Neuronal stem cell (in vitro differentiated cells): ENCODE results near the gene PRR20G.
A peak's percentile ranks its signal among the peaks of the same experiment; 100 is the strongest.

Source experiments
- DNase-seq: peaks from one replicate; pipeline ENCODE4 v3.0.0-alpha.2; 2013; ENCODE audit warnings: low spot score
- H2AFZ ChIP-seq: one replicate; pipeline ENCODE4 v1.6.1; 2013; ENCODE audit warnings: mild to moderate bottlenecking, low read length, inconsistent platforms
- H2AK5ac ChIP-seq: 2 replicates; pipeline ENCODE4 v1.6.1; 2013; ENCODE audit warnings: low read depth, mild to moderate bottlenecking, inconsistent platforms, low read length, moderate library complexity, mixed read lengths
- H2BK120ac ChIP-seq: 2 replicates; pipeline ENCODE4 v1.6.1; 2013; ENCODE audit warnings: low read depth, mild to moderate bottlenecking, inconsistent platforms, low read length, moderate library complexity, mixed read lengths
- H2BK12ac ChIP-seq: one replicate; pipeline ENCODE4 v1.6.1; 2013; ENCODE audit warnings: low read length, inconsistent platforms
- H2BK15ac ChIP-seq: 2 replicates; pipeline ENCODE4 v1.6.1; 2013; ENCODE audit warnings: mild to moderate bottlenecking, low read length, inconsistent platforms, mixed read lengths
- H2BK5ac ChIP-seq: one replicate; pipeline ENCODE4 v1.6.1; 2013; ENCODE audit warnings: inconsistent platforms, mild to moderate bottlenecking, low read length, moderate library complexity
- H3K14ac ChIP-seq: one replicate; pipeline ENCODE4 v1.6.1; 2013; ENCODE audit warnings: low read length, inconsistent platforms
- H3K18ac ChIP-seq: 2 replicates; pipeline ENCODE4 v1.6.1; 2013; ENCODE audit warnings: low read length, inconsistent platforms
- H3K23ac ChIP-seq: 2 replicates; pipeline ENCODE4 v1.6.1; 2013; ENCODE audit warnings: low read depth, mild to moderate bottlenecking, mixed read lengths, low read length, inconsistent platforms; ENCODE audit not compliant: poor library complexity
- H3K27ac ChIP-seq: replicated peaks from 3 replicates; pipeline ENCODE4 v1.5.1; 2013; ENCODE audit warnings: low read length, inconsistent platforms
- H3K27me3 ChIP-seq, 3 experiments: 2 replicates each; pipeline ENCODE4 v1.6.1; 2013; ENCODE audit warnings: low read length in 3 of 3, mild to moderate bottlenecking in 2 of 3, inconsistent platforms in 1 of 3, low read depth in 1 of 3, mixed read lengths in 1 of 3, moderate library complexity in 1 of 3; ENCODE audit not compliant: control insufficient read depth in 3 of 3, insufficient read depth in 3 of 3
- H3K36me3 ChIP-seq, 2 donors: replicated peaks in 1 of 2; 2 replicates each; pipeline ENCODE4 v1.6.1; 2013; ENCODE audit warnings: low read length in 2 of 2; ENCODE audit not compliant: control insufficient read depth in 2 of 2, insufficient read depth in 2 of 2
- H3K4ac ChIP-seq: 2 replicates; pipeline ENCODE4 v1.6.1; 2013; ENCODE audit warnings: inconsistent platforms, mild to moderate bottlenecking, low read length, moderate library complexity
- H3K4me1 ChIP-seq, 2 donors: 1 replicate in 1 of 2; 2 replicates in 1 of 2; pipeline ENCODE4 v1.6.1; 2013; ENCODE audit warnings: low read length in 2 of 2, low read depth in 1 of 2; ENCODE audit not compliant: control insufficient read depth in 2 of 2, insufficient read depth in 1 of 2
- H3K4me2 ChIP-seq: one replicate; pipeline ENCODE4 v1.6.1; 2013; ENCODE audit warnings: mild to moderate bottlenecking, low read length, inconsistent platforms; ENCODE audit not compliant: insufficient read depth, poor library complexity, severe bottlenecking
- H3K4me3 ChIP-seq, 2 donors: 2 replicates each; pipeline ENCODE4 v1.5.1; 2013; ENCODE audit warnings: low read length in 2 of 2, mild to moderate bottlenecking in 2 of 2, inconsistent platforms in 1 of 2, moderate library complexity in 1 of 2
- H3K79me1 ChIP-seq: one replicate; pipeline ENCODE4 v1.6.1; 2013; ENCODE audit warnings: low read depth, mild to moderate bottlenecking, inconsistent platforms, low read length, moderate library complexity
- H3K9ac ChIP-seq: one replicate; pipeline ENCODE4 v1.6.1; 2013; ENCODE audit warnings: mild to moderate bottlenecking, low read depth, low read length, inconsistent platforms; ENCODE audit not compliant: poor library complexity
- H3K9me3 ChIP-seq, 2 donors: replicated peaks in 1 of 2; 2 replicates each; pipeline versions ENCODE3 to v1.6.1; 2013; ENCODE audit warnings: low read length in 2 of 2, mild to moderate bottlenecking in 2 of 2, inconsistent platforms in 1 of 2, low read depth in 1 of 2, mixed read lengths in 1 of 2, moderate library complexity in 1 of 2; ENCODE audit not compliant: control insufficient read depth in 2 of 2, insufficient read depth in 1 of 2
- H4K8ac ChIP-seq: one replicate; pipeline ENCODE4 v1.6.1; 2013; ENCODE audit warnings: low read depth, mild to moderate bottlenecking, inconsistent platforms, low read length, moderate library complexity
- H4K91ac ChIP-seq: one replicate; pipeline ENCODE4 v1.6.1; 2013; ENCODE audit warnings: low read length, low read depth, mild to moderate bottlenecking, inconsistent platforms; ENCODE audit not compliant: poor library complexity
- WGBS, 2 donors: extraction: QIAGEN DNeasy Blood & Tissue Kit; methylation state at CpG; one replicate each; pipeline ENCODE4 v1.1.7; 2013; ENCODE audit warnings: missing lambda C conversion rate in 2 of 2, mixed read lengths in 1 of 2; ENCODE audit not compliant: insufficient read length in 2 of 2, insufficient replicate concordance in 1 of 2; ENCODE audit errors: extremely low coverage in 2 of 2; 5-methylcytosine and 5-hydroxymethylcytosine counted together

PRR20G gene

GRCh38 chr3:127253491-127253890 lies 34.4 kb downstream of the PRR20G start:
- Histone ChIP-seq H2BK12ac (no peak overlapping the region), H3K4me3 (no peak overlapping the region), H3K79me1 (no peaks in the 10 kb centered on the region), H3K4ac (no peak overlapping the region), H2AFZ (no peak overlapping the region), H3K4me1 (peaks cover 3% of the 10 kb centered on the region in 2 donors), H3K18ac (no peak overlapping the region), H2BK15ac (peak overlapping the region; percentile 46), H3K23ac (no peak overlapping the region), H2BK5ac (no peak overlapping the region), H3K9ac (no peak overlapping the region), H3K27ac (no peak overlapping the region), H3K9me3 (peaks cover 2 to 6% of the 10 kb centered on the region in 2 donors), H3K4me2 (no peak overlapping the region), H3K27me3 (no peaks in the 10 kb centered on the region), H4K8ac (no peak overlapping the region), H4K91ac (no peak overlapping the region), H2AK5ac (peak overlapping the region; percentile 78), H3K14ac (no peak overlapping the region), H3K36me3 (no peaks in the 10 kb centered on the region), H2BK120ac (no peak overlapping the region)
- no peak for DNase-seq
- no CpG with 5 or more reads among the region's 7 CpGs for WGBS, 2 donors

DNA sequence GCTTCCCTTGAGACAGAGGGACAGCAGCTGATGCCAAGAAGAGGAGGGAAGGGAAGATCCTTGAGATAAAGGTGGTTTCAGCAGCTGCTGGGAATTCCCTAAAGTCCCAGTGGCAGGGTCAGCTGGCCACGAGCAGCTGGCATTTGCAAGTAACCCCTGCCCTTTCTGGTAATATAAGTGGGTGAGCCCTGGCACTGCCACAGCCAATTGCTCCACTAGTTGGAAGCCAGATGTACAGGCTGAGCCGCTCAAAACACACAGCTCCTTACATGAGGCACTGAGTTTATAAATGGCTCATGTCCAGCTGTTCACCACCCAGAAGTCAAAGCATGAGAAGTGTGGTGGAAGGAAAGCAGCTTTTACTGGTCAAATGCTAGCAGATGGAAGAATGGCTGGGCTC lies 35.4 kb downstream of the PRR20G start:
- WGBS, 2 donors, result no CpG with 5 or more reads among the region's 2 CpGs
- H3K79me1 ChIP-seq, result no peaks in the 10 kb centered on the region
- H2AFZ ChIP-seq, result no peak overlapping the region
- no peak overlapping the region for H4K91ac ChIP-seq
- no peak overlapping the region for H3K4me3 ChIP-seq
- no peak for DNase-seq
- no peak overlapping the region for H2BK12ac ChIP-seq
- no peak overlapping the region for H3K27ac ChIP-seq
- no peak overlapping the region for H3K18ac ChIP-seq
- H2BK5ac ChIP-seq, result no peak overlapping the region
- H3K9ac ChIP-seq, result no peak overlapping the region
- no peak overlapping the region for H3K4ac ChIP-seq
- no peak overlapping the region for H2AK5ac ChIP-seq
- peaks cover 3% of the 10 kb centered on the region in 2 donors for H3K4me1 ChIP-seq
- no peak overlapping the region for H2BK15ac ChIP-seq
- H4K8ac ChIP-seq, result no peak overlapping the region
- no peak overlapping the region for H2BK120ac ChIP-seq
- H3K23ac ChIP-seq, result no peak overlapping the region
- peaks cover 6% of the 10 kb centered on the region in 2 donors for H3K9me3 ChIP-seq
- no peak overlapping the region for H3K4me2 ChIP-seq
- H3K36me3 ChIP-seq, result no peaks in the 10 kb centered on the region
- no peaks in the 10 kb centered on the region for H3K27me3 ChIP-seq
- no peak overlapping the region for H3K14ac ChIP-seq

- no peak for DNase-seq
- H3K9ac ChIP-seq, result no peak overlapping the region
- no peak overlapping the region for H3K4me2 ChIP-seq
- no peak overlapping the region for H2AK5ac ChIP-seq
- H3K79me1 ChIP-seq, result no peaks in the 10 kb centered on the region
- no peak overlapping the region for H2BK12ac ChIP-seq
- H3K4ac ChIP-seq, result no peak overlapping the region
- no peak overlapping the region for H4K91ac ChIP-seq
- H4K8ac ChIP-seq, result no peak overlapping the region
- H2AFZ ChIP-seq, result no peak overlapping the region
- H3K36me3 ChIP-seq, result no peaks in the 10 kb centered on the region
- H3K9me3 ChIP-seq, result peaks cover 6 to 12% of the 10 kb centered on the region in 2 donors
- no peak overlapping the region for H2BK5ac ChIP-seq
- no peak overlapping the region for H2BK15ac ChIP-seq
- no peak overlapping the region for H2BK120ac ChIP-seq
- WGBS, 2 donors, result no CpG with 5 or more reads among the region's 1 CpG
- no peak overlapping the region for H3K23ac ChIP-seq
- no peak overlapping the region for H3K27ac ChIP-seq
- peaks cover 3% of the 10 kb centered on the region in 2 donors for H3K4me1 ChIP-seq
- no peak overlapping the region for H3K14ac ChIP-seq
- H3K4me3 ChIP-seq, result no peak overlapping the region
- peaks cover 0 to 3% (median 0%) of the 10 kb centered on the region in 3 experiments for H3K27me3 ChIP-seq
- no peak overlapping the region for H3K18ac ChIP-seq
These were observed 37.8 kb downstream of the PRR20G start for GRCh38 chr3:127250032-127250431.

- H3K27ac ChIP-seq, result no peak overlapping the region
- H2BK15ac ChIP-seq, result no peak overlapping the region
- no peak overlapping the region for H2BK120ac ChIP-seq
- no peak overlapping the region for H2BK12ac ChIP-seq
- H3K4me1 ChIP-seq, result no peaks in the 10 kb centered on the region
- no peaks in the 10 kb centered on the region for H3K79me1 ChIP-seq
- no peak overlapping the region for H3K9ac ChIP-seq
- H2BK5ac ChIP-seq, result no peak overlapping the region
- H3K27me3 ChIP-seq, result peaks cover 0 to 3% (median 0%) of the 10 kb centered on the region in 3 experiments
- H3K36me3 ChIP-seq, result no peaks in the 10 kb centered on the region
- peaks cover 6 to 15% of the 10 kb centered on the region in 2 donors for H3K9me3 ChIP-seq
- no peak overlapping the region for H3K4ac ChIP-seq
- no peak for DNase-seq
- no CpG with 5 or more reads among the region's 1 CpG for WGBS, 2 donors
- H3K23ac ChIP-seq, result no peak overlapping the region
- H3K4me2 ChIP-seq, result no peak overlapping the region
- no peak overlapping the region for H2AFZ ChIP-seq
- no peak overlapping the region for H3K18ac ChIP-seq
- H4K91ac ChIP-seq, result no peak overlapping the region
- no peak overlapping the region for H3K14ac ChIP-seq
- no peak overlapping the region for H3K4me3 ChIP-seq
- no peak overlapping the region for H2AK5ac ChIP-seq
- no peak overlapping the region for H4K8ac ChIP-seq
These were observed 40.6 kb downstream of the PRR20G start for GRCh38 chr3:127247292-127247691.
